ENCODE measurements around the gene SUN1. TPM values are rescaled to one million over a fixed set of nuclear protein-coding genes. Genes with fewer than 3 reads are reported as not detected.
A peak's percentile ranks its signal among the peaks of the same experiment; 100 is the strongest.
"Not testable (repeated sequence)": the region's sequence is repeated elsewhere in the genome, so short reads cannot be mapped to it uniquely, and the experiment has no call there.

SUN1 gene
- total RNA-seq, 1 experiment from 2014 or later: 252 TPM

- intact Hi-C loops (cut with micrococcal nuclease; ENCODE audit: unreplicated experiment): no loop called here
- DNase-seq: no peak
- H3K4me3 Mint-ChIP-seq (ENCODE audit: low read depth, unreplicated experiment): no peak overlapping the region
- H3K36me3 Mint-ChIP-seq (ENCODE audit: insufficient read depth, unreplicated experiment): peaks cover 27% of the 10 kb centered on the region
- TF ChIP-seq CTCF (IDR thresholded peaks at IDR 0.05; ENCODE audit: unreplicated experiment): no peak
- H3K4me1 Mint-ChIP-seq (ENCODE audit: low read depth, unreplicated experiment): peaks cover 8% of the 10 kb centered on the region
- no peak overlapping the region for H3K27ac Mint-ChIP-seq (ENCODE audit: unreplicated experiment)
- H3K9me3 Mint-ChIP-seq (ENCODE audit: low read depth, unreplicated experiment): no peaks in the 10 kb centered on the region
- H3K27me3 Mint-ChIP-seq (ENCODE audit: unreplicated experiment): no peaks in the 10 kb centered on the region
- no TSS peak for BruUV-seq (replicated peaks)
- CTCF ChIA-PET: no interaction called here
Measured at GRCh38 chr7:798921-799470, 33.3 kb upstream of the SUN1 start.

- no peaks in the 10 kb centered on the region for H3K27me3 Mint-ChIP-seq (ENCODE audit: unreplicated experiment)
- CTCF ChIA-PET: interaction anchor here (0.6 kb wide), 1 partner anchor 92 kb away, joined by 5 read pairs; no protein-coding TSS in a partner anchor
- peaks cover 19% of the 10 kb centered on the region for H3K36me3 Mint-ChIP-seq (ENCODE audit: insufficient read depth, unreplicated experiment)
- no peak overlapping the region for H3K27ac Mint-ChIP-seq (ENCODE audit: unreplicated experiment)
- intact Hi-C loops (cut with micrococcal nuclease; ENCODE audit: unreplicated experiment): no loop called here
- no peak overlapping the region for H3K4me3 Mint-ChIP-seq (ENCODE audit: low read depth, unreplicated experiment)
- no peak for TF ChIP-seq CTCF (IDR thresholded peaks at IDR 0.05; ENCODE audit: unreplicated experiment)
- no peaks in the 10 kb centered on the region for H3K9me3 Mint-ChIP-seq (ENCODE audit: low read depth, unreplicated experiment)
- no peak for DNase-seq
- peaks cover 8% of the 10 kb centered on the region for H3K4me1 Mint-ChIP-seq (ENCODE audit: low read depth, unreplicated experiment)
- BruUV-seq (replicated peaks): no TSS peak
Measured at GRCh38 chr7:800692-801091, 31.6 kb upstream of the SUN1 start.

GRCh38 chr7:801351-801750 is 30.9 kb upstream of the SUN1 start:
- CTCF ChIA-PET; intact Hi-C loops (cut with micrococcal nuclease; ENCODE audit: unreplicated experiment); H3K4me3 Mint-ChIP-seq (ENCODE audit: low read depth, unreplicated experiment); H3K4me1 Mint-ChIP-seq (ENCODE audit: low read depth, unreplicated experiment); H3K27me3 Mint-ChIP-seq (ENCODE audit: unreplicated experiment); H3K9me3 Mint-ChIP-seq (ENCODE audit: low read depth, unreplicated experiment); DNase-seq; BruUV-seq (replicated peaks); H3K27ac Mint-ChIP-seq (ENCODE audit: unreplicated experiment): not testable (repeated sequence)
- peaks cover 16% of the 10 kb centered on the region for H3K36me3 Mint-ChIP-seq (ENCODE audit: insufficient read depth, unreplicated experiment)

GRCh38 chr7:801940-802381 is 30.3 kb upstream of the SUN1 start:
- intact Hi-C loops (cut with micrococcal nuclease; ENCODE audit: unreplicated experiment): no loop called here
- no peaks in the 10 kb centered on the region for H3K9me3 Mint-ChIP-seq (ENCODE audit: low read depth, unreplicated experiment)
- peaks cover 15% of the 10 kb centered on the region for H3K36me3 Mint-ChIP-seq (ENCODE audit: insufficient read depth, unreplicated experiment)
- H3K27ac Mint-ChIP-seq (ENCODE audit: unreplicated experiment): no peak overlapping the region
- no peak for DNase-seq
- H3K4me3 Mint-ChIP-seq (ENCODE audit: low read depth, unreplicated experiment): no peak overlapping the region
- CTCF ChIA-PET: interaction anchor here (0.7 kb wide), 1 partner anchor 51 kb away, joined by 3 read pairs; no protein-coding TSS in a partner anchor
- peaks cover 8% of the 10 kb centered on the region for H3K4me1 Mint-ChIP-seq (ENCODE audit: low read depth, unreplicated experiment)
- no peak for TF ChIP-seq CTCF (IDR thresholded peaks at IDR 0.05; ENCODE audit: unreplicated experiment)
- no peaks in the 10 kb centered on the region for H3K27me3 Mint-ChIP-seq (ENCODE audit: unreplicated experiment)
- no TSS peak for BruUV-seq (replicated peaks)

- Mint-ChIP-seq H3K27ac (ENCODE audit: unreplicated experiment) (peak overlapping the region; percentile 1), H3K36me3 (ENCODE audit: insufficient read depth, unreplicated experiment) (peaks cover 8% of the 10 kb centered on the region), H3K4me3 (ENCODE audit: low read depth, unreplicated experiment) (no peak overlapping the region), H3K4me1 (ENCODE audit: low read depth, unreplicated experiment) (peaks cover 8% of the 10 kb centered on the region), H3K9me3 (ENCODE audit: low read depth, unreplicated experiment) (no peaks in the 10 kb centered on the region), H3K27me3 (ENCODE audit: unreplicated experiment) (no peaks in the 10 kb centered on the region)
- no peak for DNase-seq
- BruUV-seq (replicated peaks): no TSS peak
- CTCF ChIA-PET: interaction anchor here (0.7 kb wide), 1 partner anchor 50 kb away, joined by 3 read pairs; no protein-coding TSS in a partner anchor
- intact Hi-C loops (cut with micrococcal nuclease; ENCODE audit: unreplicated experiment): no loop called here
- TF ChIP-seq CTCF (IDR thresholded peaks at IDR 0.05; ENCODE audit: unreplicated experiment): no peak
Measured at GRCh38 chr7:802500-803242, 29.6 kb upstream of the SUN1 start.
